ENCODE data around the gene NPTN.

- TF ChIP-seq ATF3 (IDR thresholded peaks at IDR 0.05): no peak
- no peak for TF ChIP-seq POLR2A (IDR thresholded peaks at IDR 0.05; ENCODE audit: borderline replicate concordance, extremely low read depth, insufficient read depth, insufficient read length)
Observed at GRCh38 chr15:73679180-73679579, 46.0 kb upstream of the NPTN start.

Measured in HCT116 (cell line).